ENCODE results near the gene PAF1.
A peak's percentile ranks its signal among the peaks of the same experiment; 100 is the strongest.

Gene PAF1

GRCh38 chr19:39390751-39391437 is at the start of gene PAF1, which contains the start of gene MED29:
Gene PAF1 (minus strand): TSS chr19:39391106. CDS start chr19:39390864, 242 bp downstream.
Gene MED29 (plus strand): TSS chr19:39391378. CDS start chr19:39391423, 45 bp downstream.
- TF ChIP-seq CTCF (IDR thresholded peaks at IDR 0.05; ENCODE audit: borderline replicate concordance, insufficient read depth, low read depth, low read length) = no peak
- peak within 1 kb of the TSS; percentile 96 for H3K4me3 ChIP-seq (ENCODE audit: low read depth, low read length)

- TF ChIP-seq CTCF (IDR thresholded peaks at IDR 0.05; ENCODE audit: borderline replicate concordance, insufficient read depth, low read depth, low read length) = no peak
- no peak overlapping the region for H3K4me3 ChIP-seq (ENCODE audit: low read depth, low read length)
Observed at GRCh38 chr19:39438270-39438934, 47.5 kb upstream of the PAF1 start.

GRCh38 chr19:39436350-39436716 is 45.4 kb upstream of the PAF1 start:
- TF ChIP-seq CTCF (IDR thresholded peaks at IDR 0.05; ENCODE audit: borderline replicate concordance, insufficient read depth, low read depth, low read length) = no peak
- peak overlapping the region; percentile 55 for H3K4me3 ChIP-seq (ENCODE audit: low read depth, low read length)

- peak within 1 kb of the TSS; percentile 81 for H3K4me3 ChIP-seq (ENCODE audit: low read depth, low read length)
- TF ChIP-seq CTCF (IDR thresholded peaks at IDR 0.05; ENCODE audit: borderline replicate concordance, insufficient read depth, low read depth, low read length) = no peak
Observed at GRCh38 chr19:39435499-39436349, 44.8 kb upstream of the PAF1 start, which contains the start of gene RPS16. Gene RPS16 (minus strand): TSS chr19:39435949. CDS start chr19:39435895, 54 bp downstream.

GRCh38 chr19:39434123-39435076 is 43.5 kb upstream of the PAF1 start:
- no peak for TF ChIP-seq CTCF (IDR thresholded peaks at IDR 0.05; ENCODE audit: borderline replicate concordance, insufficient read depth, low read depth, low read length)
- H3K4me3 ChIP-seq (ENCODE audit: low read depth, low read length) = peak overlapping the region; percentile 81

GRCh38 chr19:39433480-39434079 is 42.7 kb upstream of the PAF1 start:
- no peak overlapping the region for H3K4me3 ChIP-seq (ENCODE audit: low read depth, low read length)
- TF ChIP-seq CTCF (IDR thresholded peaks at IDR 0.05; ENCODE audit: borderline replicate concordance, insufficient read depth, low read depth, low read length) = no peak
